GM21786 (cell line): ENCODE data around the gene RND3.
A peak's percentile ranks its signal among the peaks of the same experiment; 100 is the strongest.

ENCODE experiments used
- ATAC-seq: cut with Tn5 transposase; IDR thresholded peaks from one replicate; pipeline ENCODE4 v1.9.1; 2021; ENCODE audit not compliant: unreplicated experiment

The RND3 gene

GRCh38 chr2:150494234-150494945 is 6.9 kb upstream of the RND3 start:
- no peak for ATAC-seq

- ATAC-seq: no peak
Observed at GRCh38 chr2:150491943-150492342, 4.5 kb upstream of the RND3 start.

GRCh38 chr2:150491430-150491829 is 4.0 kb upstream of the RND3 start:
- no peak for ATAC-seq

- ATAC-seq: no peak
Observed at GRCh38 chr2:150490466-150490865, 3.0 kb upstream of the RND3 start.

DNA sequence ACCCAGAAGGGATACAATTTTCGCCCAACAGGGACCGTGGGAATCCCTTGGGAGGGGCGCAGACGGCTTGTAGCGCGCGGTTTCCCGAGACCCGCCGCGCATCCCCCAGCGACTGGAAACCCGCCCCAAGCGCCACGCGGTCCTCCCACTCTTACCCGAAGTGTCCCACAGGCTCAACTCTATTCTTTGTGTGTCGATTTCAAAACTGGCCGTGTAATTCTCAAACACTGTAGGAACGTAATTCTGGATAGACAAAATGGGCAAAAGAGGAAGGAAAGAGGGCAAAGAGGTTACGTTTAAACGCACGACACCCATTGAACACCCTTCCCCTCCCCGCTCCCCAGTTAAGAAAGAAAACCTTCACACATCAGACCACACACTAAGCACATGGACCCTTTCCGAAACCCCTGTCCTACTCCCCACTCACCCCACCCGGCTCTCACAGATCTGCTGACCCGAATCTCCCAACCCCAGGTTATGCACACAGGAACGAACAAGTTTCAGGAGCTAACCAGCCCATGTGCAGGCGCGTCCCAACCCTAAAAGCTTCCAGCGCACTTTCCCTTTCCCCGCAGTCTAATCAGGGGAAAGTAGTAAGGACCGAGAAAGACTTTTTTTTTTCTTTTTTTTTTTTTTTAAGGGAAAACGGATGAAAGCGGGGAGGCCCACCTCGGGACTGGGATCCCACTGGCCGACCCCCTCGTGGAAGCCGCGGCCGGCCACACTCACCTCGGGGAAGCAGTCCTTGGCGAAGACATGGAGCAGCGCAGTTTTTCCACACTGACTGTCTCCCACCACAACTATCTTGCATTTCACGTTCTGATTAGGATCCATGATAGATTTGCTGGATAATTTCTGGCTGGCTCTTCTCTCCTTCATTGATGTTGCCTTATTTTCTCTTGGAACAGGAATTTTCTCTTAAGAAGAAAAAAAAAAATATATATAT is 655 bp downstream of the RND3 start:
- no peak for ATAC-seq

GRCh38 chr2:150485871-150486538 is 1.5 kb downstream of the RND3 start:
- ATAC-seq: no peak

DNA sequence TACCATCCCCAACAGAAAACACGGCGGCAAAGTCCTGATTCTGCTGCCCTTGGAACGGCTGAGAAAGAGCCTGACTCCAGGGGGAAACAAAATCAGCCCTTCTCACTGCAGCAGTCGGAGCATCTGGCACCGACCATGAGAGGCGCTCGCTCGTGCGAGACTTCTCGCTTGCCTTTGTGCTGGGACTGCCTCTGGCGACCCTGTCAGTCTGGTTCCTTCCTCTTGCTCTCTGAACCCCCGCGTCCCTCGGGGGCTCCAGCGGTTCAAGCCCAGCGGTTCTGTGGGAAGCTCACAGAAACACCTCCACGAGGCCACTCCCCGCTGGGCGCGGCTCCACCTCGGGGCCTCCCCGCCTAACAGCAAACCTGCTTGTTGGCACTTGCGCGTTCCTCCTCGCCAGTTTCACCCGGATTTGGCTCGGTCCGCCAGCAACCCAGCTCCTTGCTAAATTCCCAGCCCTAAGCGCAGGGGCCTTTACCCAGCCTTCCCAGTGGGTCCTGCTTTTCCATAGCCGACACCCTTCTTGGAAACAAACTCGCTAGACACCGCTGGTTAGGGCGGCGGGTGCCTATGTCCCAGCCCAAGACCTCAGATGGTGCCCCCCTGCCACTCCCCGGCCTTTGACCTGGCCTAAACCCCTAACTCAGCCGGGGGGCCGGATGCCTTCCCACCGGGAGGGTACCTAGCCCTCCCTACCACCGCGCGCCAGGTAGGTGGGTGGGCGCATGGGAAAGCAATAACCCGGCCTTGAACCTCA is 2.2 kb downstream of the RND3 start:
- peak; percentile 31 for ATAC-seq

- ATAC-seq: no peak
Observed at GRCh38 chr2:150484461-150485021, 2.9 kb downstream of the RND3 start.

DNA sequence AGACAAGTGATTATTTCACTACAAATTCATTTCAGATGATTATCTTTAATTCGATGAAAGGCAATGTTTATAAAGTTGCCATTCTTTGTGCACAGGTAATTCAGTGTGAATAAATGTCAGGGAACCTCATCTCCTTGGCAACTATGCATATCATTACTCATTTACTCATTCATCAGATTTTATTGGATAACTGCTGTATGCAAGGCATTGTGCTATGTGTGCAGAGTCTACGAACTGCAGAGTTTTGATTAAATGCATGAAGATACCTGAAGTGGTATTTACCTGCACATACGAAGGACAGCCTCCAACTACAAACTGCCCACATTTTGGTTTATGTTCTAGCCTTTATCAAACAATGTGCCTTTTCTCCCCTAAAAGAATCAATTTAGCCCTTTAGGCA is 3.5 kb downstream of the RND3 start:
- ATAC-seq: no peak

GRCh38 chr2:150483532-150483931 is 3.9 kb downstream of the RND3 start:
- no peak for ATAC-seq

DNA sequence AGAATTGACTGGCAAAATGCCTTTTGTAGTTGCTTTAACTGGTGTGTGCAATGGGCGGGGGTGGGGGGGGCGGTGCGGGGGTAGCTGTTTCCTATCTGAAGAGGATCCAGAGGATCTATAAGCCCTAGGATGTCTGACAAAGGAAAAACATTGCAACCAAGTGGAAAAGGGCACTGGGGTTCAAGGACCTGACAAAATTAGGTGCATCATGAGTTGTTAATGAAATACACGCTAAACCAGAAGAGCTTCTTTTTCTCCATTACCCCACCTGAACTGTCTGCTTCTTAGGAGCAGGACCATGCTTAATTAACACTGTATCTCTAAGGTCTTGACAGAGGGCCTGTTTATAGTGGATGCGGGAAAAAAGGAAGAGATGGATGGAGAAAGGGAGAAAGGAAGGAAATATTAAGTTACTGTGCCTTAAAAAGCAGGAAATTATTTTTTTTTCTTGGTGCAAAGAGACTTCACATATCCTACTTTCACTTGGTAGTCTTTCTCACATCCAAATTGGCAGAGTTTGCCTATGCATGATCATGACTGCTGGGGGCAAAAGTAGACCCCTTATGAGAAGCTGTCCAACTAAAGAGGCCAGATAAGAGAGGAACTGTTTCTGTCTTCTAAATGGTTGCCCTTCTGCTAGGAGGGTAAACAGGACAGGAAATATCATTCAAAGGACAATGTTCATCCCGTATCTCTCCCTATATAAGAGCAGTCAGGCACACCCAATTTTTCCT is 4.6 kb downstream of the RND3 start:
- no peak for ATAC-seq

DNA sequence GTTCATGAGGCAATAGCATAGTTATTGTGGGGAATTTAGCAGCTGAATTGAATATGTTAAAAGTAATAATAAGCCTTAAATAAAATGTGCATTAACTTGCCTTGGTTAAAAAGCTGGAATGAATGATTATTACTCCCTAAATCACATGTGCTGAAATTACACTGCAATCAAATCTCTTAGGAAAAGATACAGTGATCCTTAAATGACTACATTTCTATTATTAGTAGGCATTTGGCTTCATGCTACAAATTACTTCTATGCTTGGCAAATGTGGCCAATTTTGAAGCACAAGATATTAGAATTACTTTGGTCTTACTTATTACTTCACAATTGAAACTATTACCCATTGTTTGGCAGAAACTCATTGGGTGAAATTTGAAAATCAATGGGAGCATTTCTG is 5.4 kb downstream of the RND3 start:
- no peak for ATAC-seq

- no peak for ATAC-seq
Observed at GRCh38 chr2:150480971-150481830, 6.3 kb downstream of the RND3 start.

GRCh38 chr2:150480241-150480640 is 7.2 kb downstream of the RND3 start:
- ATAC-seq: no peak

- no peak for ATAC-seq
Observed at GRCh38 chr2:150479075-150479915, 8.2 kb downstream of the RND3 start.

DNA sequence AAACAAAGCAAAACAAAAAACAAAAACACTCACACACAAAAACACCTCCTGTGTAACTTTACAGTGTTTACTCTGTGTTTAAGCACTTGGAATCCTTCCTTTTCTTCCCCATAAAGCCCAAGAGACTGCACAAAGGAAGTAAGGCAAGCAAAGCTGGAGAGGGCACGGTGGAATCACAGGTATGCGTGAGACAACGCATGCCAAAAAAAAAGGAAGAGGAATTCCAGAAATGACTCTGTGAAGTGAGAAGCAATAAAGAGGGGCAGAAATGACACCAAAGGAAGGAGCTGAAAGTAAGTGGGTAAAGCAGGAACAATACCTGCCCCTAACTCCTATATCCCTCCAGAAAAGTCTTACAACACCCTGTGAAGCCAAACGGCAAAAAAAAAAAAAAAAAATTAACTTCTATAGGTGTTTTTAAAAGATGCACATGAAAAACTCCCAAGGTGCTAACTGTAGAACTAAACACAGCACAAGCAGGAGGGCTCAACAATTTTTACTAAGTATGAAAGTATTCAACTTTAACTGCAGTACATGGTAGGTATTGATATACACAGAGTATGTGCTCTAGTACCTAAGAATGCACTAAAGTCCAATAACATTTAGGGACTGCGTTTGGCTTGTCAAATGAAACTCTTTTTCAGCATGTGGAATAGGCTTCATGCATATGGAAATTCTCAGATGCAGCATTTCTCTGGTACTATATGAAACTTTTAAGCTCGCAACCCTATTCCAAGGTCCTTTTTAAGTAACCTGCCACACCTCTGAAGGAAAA is 9.1 kb downstream of the RND3 start:
- ATAC-seq: no peak

DNA sequence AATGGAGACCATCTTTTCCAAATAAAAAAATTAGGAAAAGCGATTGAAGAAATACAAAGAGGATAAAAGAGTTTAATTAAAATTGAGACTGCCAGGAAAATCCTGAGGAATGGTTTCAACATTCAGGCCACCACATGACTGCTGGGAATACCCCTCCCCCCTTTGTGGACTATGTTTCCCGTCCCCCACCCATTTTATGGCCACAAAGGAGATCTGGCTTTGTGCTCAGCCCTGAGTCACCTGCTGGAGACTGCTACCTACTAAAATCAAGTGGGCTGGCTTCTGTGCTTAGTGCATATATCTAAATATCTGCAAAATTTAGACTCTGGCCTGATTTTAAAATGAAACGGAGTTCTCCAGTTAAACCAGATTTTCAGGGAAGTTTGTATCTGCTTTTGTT is 10.1 kb downstream of the RND3 start:
- ATAC-seq: no peak
